HG02884 (cell line): ENCODE results near the gene HHATL.
"Not testable (repeated sequence)": the region's sequence is repeated elsewhere in the genome, so short reads cannot be mapped to it uniquely, and the experiment has no call there.

Source experiments
- ATAC-seq: cut with Tn5 transposase; IDR thresholded peaks from one replicate; pipeline ENCODE4 v1.9.1; 2021; ENCODE audit warnings: mild to moderate bottlenecking, moderate library complexity; ENCODE audit not compliant: unreplicated experiment

Gene HHATL

GRCh38 chr3:42734263-42734860, 31.8 kb upstream of the HHATL start:
- no peak for ATAC-seq

GRCh38 chr3:42733501-42734262, 31.1 kb upstream of the HHATL start:
- ATAC-seq = no peak

- ATAC-seq = no peak
Measured at GRCh38 chr3:42732829-42733459, 30.3 kb upstream of the HHATL start.

- no peak for ATAC-seq
Measured at GRCh38 chr3:42732196-42732828, 29.7 kb upstream of the HHATL start.

- no peak for ATAC-seq
Measured at GRCh38 chr3:42731476-42732195, 29.0 kb upstream of the HHATL start.

- ATAC-seq = no peak
Measured at GRCh38 chr3:42730706-42731420, 28.3 kb upstream of the HHATL start.

- ATAC-seq = no peak
Measured at GRCh38 chr3:42730294-42730693, 27.7 kb upstream of the HHATL start.

GRCh38 chr3:42729404-42730145, 27.0 kb upstream of the HHATL start:
- ATAC-seq = no peak

GRCh38 chr3:42728668-42729364, 26.2 kb upstream of the HHATL start:
- ATAC-seq = no peak

GRCh38 chr3:42728056-42728455, 25.5 kb upstream of the HHATL start:
- no peak for ATAC-seq

- ATAC-seq = no peak
Measured at GRCh38 chr3:42725454-42725853, 22.9 kb upstream of the HHATL start.

- no peak for ATAC-seq
Measured at GRCh38 chr3:42723219-42723618, 20.6 kb upstream of the HHATL start.

- not testable (repeated sequence) for ATAC-seq
Measured at GRCh38 chr3:42722442-42722841, 19.8 kb upstream of the HHATL start.

GRCh38 chr3:42721690-42722089, 19.1 kb upstream of the HHATL start:
- no peak for ATAC-seq

GRCh38 chr3:42720126-42720525, 17.5 kb upstream of the HHATL start:
- no peak for ATAC-seq

GRCh38 chr3:42719002-42719401, 16.4 kb upstream of the HHATL start:
- ATAC-seq = no peak

GRCh38 chr3:42718338-42718737, 15.7 kb upstream of the HHATL start:
- no peak for ATAC-seq

- ATAC-seq = no peak
Measured at GRCh38 chr3:42717306-42717705, 14.7 kb upstream of the HHATL start.

GRCh38 chr3:42714171-42714852, 11.7 kb upstream of the HHATL start:
- ATAC-seq = no peak
